ENCODE measurements around the gene WDR70. TPM values are rescaled to one million over a fixed set of nuclear protein-coding genes. Genes with fewer than 3 reads are reported as not detected.

Gene WDR70
- total and polyA plus RNA-seq, 12 donors, result 9.2 to 26.0 (median 18.4) TPM

DNA sequence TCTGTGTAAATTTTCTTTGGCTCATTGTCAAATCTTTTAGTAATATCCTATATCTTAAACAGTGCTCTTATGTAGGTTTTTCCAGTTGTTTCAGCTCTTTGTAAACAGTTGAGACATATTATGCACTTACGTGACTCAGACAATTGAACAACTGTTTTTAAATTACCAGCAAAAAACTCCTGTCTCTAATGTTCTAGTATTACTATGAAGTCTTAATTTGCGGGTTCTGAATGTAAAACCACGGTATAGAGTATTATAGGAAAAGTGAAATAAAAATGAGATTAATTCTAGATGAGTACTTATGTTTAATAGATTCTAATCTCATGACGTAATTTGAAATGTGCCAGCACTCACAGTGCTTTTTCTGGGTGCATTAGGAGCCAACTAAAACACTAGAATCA, 324.7 kb downstream of the WDR70 start:
- DNase-seq, result no peak
- intact Hi-C loops (cut with DNase I), result no loop called here
- 90 to 91% methylated on average over 4 of the region's 4 CpGs for WGBS, 2 donors

GRCh38 chr5:37704406-37704805, 325.3 kb downstream of the WDR70 start:
- H3K27ac ChIP-seq, result no peak overlapping the region
- no peaks in the 10 kb centered on the region for H3K9me3 ChIP-seq
- TF ChIP-seq, protein P1, sequence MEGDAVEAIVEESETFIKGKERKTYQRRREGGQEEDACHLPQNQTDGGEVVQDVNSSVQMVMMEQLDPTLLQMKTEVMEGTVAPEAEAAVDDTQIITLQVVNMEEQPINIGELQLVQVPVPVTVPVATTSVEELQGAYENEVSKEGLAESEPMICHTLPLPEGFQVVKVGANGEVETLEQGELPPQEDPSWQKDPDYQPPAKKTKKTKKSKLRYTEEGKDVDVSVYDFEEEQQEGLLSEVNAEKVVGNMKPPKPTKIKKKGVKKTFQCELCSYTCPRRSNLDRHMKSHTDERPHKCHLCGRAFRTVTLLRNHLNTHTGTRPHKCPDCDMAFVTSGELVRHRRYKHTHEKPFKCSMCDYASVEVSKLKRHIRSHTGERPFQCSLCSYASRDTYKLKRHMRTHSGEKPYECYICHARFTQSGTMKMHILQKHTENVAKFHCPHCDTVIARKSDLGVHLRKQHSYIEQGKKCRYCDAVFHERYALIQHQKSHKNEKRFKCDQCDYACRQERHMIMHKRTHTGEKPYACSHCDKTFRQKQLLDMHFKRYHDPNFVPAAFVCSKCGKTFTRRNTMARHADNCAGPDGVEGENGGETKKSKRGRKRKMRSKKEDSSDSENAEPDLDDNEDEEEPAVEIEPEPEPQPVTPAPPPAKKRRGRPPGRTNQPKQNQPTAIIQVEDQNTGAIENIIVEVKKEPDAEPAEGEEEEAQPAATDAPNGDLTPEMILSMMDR (IDR thresholded peaks at IDR 0.05), result no peak
- H3K36me3 ChIP-seq, result peaks cover 0 to 29% (median 0%) of the 10 kb centered on the region in 9 donors
- H3K4me1 ChIP-seq, result no peaks in the 10 kb centered on the region
- H3K27me3 ChIP-seq, result no peaks in the 10 kb centered on the region
- ATAC-seq (no peak), DNase-seq (no peak)
- intact Hi-C loops (cut with DNase I), result no loop called here
- WGBS, 2 donors, result 89 to 91% methylated on average over 5 of the region's 5 CpGs
- H3K4me3 ChIP-seq, result no peak overlapping the region

More for the DNA sequence above, 324.7 kb downstream of the WDR70 start:
- Histone ChIP-seq H3K9me3 (no peaks in the 10 kb centered on the region), H3K36me3 (peaks cover 0 to 34% (median 0%) of the 10 kb centered on the region in 9 donors), H3K4me1 (no peaks in the 10 kb centered on the region), H3K27me3 (no peaks in the 10 kb centered on the region), H3K4me3 (no peak overlapping the region), H3K27ac (no peak overlapping the region)
- TF ChIP-seq, protein P1 (IDR thresholded peaks at IDR 0.05), result no peak
- no peak for ATAC-seq

DNA sequence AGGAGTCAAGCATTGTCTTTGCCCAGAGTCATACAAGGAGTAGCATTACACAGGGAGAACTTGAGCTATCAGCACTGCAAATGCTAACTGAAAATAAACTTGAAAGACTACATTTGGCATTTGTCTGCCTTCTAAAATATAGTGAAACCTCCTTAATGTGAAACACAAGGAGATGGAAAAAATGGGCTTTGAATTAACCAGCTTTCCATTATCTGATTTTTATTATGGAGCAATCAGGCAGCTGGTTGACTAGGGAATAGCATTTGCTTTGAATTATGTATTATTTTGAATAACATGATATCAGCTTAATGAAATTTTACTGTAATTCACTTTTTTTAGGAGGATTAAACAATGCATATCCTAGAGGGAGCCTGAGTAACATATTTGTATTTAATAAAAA, 329.9 kb downstream of the WDR70 start:
- DNase-seq (no peak), ATAC-seq (no peak)
- Histone ChIP-seq H3K4me3 (no peak overlapping the region), H3K36me3 (peaks cover 0 to 16% (median 0%) of the 10 kb centered on the region in 9 donors), H3K9me3 (no peaks in the 10 kb centered on the region), H3K4me1 (no peaks in the 10 kb centered on the region), H3K27me3 (no peaks in the 10 kb centered on the region), H3K27ac (no peak overlapping the region)
- intact Hi-C loops (cut with DNase I), result no loop called here
- TF ChIP-seq, protein P1 (IDR thresholded peaks at IDR 0.05), result no peak

GRCh38 chr5:37710965-37711364, 331.8 kb downstream of the WDR70 start:
- 82 to 89% methylated on average over 2 of the region's 2 CpGs for WGBS, 2 donors
- no peak overlapping the region for H3K27ac ChIP-seq
- H3K4me1 ChIP-seq, result no peaks in the 10 kb centered on the region
- DNase-seq, result no peak
- no peak overlapping the region for H3K4me3 ChIP-seq
- H3K27me3 ChIP-seq, result no peaks in the 10 kb centered on the region
- H3K9me3 ChIP-seq, result no peaks in the 10 kb centered on the region
- TF ChIP-seq, protein P1 (IDR thresholded peaks at IDR 0.05), result no peak
- intact Hi-C loops (cut with DNase I), result no loop called here
- ATAC-seq, result no peak
- H3K36me3 ChIP-seq, result peaks cover 0 to 7% (median 0%) of the 10 kb centered on the region in 9 donors
